T47D (cell line): ENCODE data around the gene OTUD1.

Source experiments
- DNase-seq, 2 experiments: peaks; one replicate each; pipeline versions ENCODE4 v3.0.0 to v3.0.0-alpha.2; 2011 to 2012; ENCODE audit warnings: low read depth in 1 of 2, low spot score in 1 of 2
- JUND ChIP-seq: IDR thresholded peaks from 2 replicates; pipeline ENCODE4 v1.6.1; 2012; ENCODE audit warnings: low read depth
- in situ Hi-C: cut with HindIII; loops from 2 replicates; pipeline ENCODE4 v1.10.0; 2016; ENCODE audit warnings: low sequenced_read_pairs, low pct_unique_long_range_greater_than_20kb

OTUD1 gene

DNA sequence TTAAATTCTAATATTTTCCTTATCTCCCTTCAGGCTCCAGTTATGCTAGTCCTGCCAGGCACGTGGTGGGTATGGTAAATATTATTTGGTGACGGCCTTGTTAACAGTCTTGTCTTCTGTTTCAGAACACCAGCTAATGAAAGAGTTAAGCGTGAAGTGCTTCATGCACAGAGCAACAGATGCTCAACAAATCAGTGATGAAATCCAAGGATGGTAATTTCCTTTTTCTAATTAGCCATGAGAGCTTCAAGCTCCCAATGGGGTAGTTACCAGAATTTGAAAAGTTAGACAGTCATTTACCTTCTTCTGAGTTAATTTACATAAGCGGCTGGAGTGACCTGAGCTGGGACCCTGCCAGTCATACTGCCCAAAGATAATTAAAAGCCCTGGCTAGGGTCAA, 1.9 kb upstream of the OTUD1 start:
- in situ Hi-C loops, result no loop called here
- TF ChIP-seq JUND, result no peak
- DNase-seq, result no peak

DNA sequence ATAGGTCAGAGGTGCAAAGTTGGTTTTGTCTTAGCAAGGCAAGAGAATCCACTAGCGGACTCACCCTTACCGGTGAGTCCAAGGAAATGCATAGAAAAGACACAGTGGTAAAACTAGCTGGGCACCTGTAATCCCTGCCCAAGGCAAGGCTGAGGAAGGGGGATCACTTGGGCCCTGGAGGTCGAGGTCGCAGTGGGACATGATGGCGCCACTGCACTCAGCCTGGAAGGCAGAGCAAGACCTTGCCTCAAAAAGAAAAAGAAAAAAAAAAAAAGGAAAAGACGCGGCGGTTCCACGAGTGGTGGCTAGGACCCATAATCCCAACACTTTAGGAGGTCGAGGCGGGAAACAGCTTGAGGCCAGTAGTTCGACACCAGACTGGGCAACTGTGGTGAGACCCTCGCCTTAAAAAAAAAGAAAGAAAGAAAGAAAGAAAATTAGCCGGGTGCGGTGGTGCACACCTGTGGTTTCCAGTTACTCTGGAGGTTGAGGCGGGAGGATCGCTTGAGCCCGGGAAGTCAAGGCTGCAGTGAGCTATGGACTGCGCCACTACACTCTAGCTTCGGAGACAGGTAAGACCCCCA, 820 bp upstream of the OTUD1 start:
- no peak for DNase-seq
- TF ChIP-seq JUND, result no peak
- in situ Hi-C loops, result no loop called here

DNA sequence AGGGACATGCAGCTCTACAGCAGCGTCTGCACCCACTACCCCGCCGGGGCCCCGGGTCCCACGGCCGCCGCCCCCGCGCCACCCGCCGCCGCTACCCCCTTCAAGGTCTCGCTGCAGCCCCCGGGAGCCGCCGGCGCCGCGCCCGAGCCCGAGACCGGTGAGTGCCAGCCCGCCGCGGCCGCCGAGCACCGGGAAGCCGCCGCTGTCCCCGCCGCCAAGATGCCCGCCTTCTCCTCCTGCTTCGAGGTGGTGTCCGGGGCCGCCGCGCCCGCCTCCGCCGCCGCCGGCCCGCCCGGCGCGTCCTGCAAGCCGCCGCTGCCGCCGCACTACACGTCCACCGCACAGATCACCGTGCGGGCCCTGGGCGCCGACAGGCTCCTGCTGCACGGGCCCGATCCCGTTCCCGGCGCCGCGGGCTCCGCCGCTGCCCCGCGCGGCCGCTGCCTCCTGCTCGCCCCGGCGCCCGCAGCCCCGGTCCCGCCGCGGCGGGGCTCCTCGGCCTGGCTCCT, 631 bp downstream of the OTUD1 start:
- in situ Hi-C loops, result no loop called here
- TF ChIP-seq JUND, result no peak
- peak in 1 of 2 experiments; percentile 19 for DNase-seq

DNA sequence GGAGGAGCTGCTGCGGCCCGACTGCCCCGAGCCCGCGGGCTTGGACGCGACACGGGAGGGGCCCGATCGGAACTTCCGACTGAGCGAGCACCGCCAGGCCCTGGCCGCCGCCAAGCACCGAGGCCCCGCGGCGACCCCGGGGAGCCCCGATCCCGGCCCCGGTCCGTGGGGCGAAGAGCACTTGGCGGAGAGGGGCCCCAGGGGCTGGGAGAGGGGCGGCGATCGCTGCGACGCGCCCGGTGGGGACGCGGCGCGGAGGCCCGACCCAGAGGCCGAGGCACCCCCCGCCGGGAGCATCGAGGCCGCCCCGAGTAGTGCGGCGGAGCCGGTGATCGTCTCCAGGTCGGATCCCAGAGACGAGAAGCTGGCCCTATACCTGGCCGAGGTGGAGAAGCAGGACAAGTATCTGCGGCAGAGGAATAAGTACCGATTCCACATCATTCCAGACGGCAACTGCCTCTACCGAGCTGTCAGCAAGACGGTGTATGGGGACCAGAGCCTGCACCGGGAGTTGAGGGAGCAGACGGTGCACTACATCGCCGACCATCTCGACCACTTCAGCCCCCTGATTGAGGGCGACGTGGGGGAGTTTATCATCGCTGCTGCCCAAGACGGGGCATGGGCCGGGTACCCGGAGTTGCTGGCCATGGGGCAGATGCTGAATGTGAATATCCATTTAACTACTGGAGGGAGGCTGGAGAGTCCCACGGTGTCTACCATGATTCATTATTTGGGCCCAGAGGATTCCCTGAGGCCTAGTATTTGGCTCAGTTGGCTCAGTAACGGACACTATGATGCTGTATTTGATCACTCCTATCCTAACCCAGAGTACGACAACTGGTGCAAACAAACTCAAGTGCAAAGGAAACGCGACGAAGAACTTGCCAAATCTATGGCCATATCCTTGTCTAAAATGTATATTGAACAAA, 1.4 kb downstream of the OTUD1 start:
- in situ Hi-C loops, result no loop called here
- TF ChIP-seq JUND, result no peak
- DNase-seq, result peak; percentile 21 to 22

DNA sequence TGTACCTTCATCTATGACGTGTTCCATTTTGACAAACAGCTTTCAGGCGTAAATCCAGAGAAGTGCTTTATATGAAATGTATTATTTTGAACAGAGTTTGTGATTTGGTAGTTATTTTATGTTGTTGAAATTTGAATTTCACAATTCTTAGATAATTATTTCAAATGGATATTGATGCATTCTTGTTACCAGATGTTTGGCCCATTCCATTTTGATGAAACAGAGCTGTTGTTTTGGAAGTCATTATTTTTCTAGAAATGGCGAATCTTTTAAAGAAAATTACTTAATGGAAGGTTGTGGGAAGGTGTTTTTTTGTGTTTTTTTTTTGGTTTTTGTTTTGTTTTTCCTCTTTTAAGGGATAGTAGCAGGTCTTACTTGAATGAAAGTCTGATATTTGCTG, 2.4 kb downstream of the OTUD1 start:
- no peak for TF ChIP-seq JUND
- DNase-seq, result no peak
- in situ Hi-C loops, result no loop called here

DNA sequence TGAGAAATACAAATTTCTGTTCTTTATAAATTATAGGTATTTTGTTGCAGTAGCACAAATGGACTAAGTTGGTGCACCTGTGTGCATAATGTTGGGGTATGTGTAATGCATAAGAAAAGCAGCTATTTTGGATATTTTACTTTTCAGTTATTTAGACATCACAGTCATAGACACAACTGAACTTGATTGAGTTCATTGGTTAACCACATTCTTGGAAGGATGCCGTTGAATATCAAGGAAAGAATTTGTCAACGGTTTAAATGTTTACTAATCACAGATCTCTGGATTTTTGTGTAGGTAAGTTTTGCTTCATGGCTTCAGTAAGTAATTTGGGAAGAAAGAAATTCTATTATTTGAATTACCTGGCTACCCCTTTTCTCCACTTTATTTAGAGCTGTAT, 4.1 kb downstream of the OTUD1 start:
- no peak for DNase-seq
- TF ChIP-seq JUND, result no peak
- in situ Hi-C loops, result no loop called here

DNA sequence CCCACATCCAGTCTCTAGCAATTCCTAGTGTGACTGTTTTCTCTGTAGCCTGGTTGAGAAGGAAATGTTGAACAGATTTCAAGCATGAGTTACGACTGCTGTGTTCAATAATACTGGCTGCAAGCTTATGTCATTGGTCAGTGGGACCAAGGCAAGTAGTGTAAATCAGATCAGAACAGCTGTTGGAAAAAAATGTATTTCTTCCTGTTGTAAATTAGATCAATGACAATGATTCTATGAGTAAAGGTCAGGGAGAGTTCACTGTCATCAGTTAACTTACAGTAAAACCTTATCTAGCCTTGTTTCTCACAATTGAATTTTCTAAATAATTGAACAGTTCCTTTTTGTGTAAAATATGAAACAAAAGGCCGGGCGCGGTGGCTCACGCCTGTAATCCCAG, 6.7 kb downstream of the OTUD1 start:
- no peak for TF ChIP-seq JUND
- in situ Hi-C loops, result no loop called here
- DNase-seq, result no peak

DNA sequence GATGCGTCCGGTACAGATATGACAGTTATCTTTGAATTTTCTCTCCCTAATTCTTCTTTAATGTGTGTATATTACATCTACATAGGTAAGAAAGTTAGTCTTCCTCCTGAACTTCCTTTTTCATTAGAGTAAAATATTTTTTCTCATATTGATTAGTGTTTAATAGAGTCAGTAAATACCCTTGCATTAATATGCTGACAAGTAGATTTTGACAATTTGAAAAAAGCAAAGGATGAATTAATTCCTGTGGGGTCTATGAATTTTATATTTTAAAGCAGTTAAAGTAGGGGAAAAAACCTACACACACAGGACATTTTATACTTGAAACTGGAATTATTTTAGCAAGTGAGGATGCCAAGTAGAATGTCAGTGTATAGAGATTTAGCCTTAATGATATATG, 9.4 kb downstream of the OTUD1 start:
- no peak for DNase-seq
- in situ Hi-C loops, result no loop called here
- TF ChIP-seq JUND, result no peak

DNA sequence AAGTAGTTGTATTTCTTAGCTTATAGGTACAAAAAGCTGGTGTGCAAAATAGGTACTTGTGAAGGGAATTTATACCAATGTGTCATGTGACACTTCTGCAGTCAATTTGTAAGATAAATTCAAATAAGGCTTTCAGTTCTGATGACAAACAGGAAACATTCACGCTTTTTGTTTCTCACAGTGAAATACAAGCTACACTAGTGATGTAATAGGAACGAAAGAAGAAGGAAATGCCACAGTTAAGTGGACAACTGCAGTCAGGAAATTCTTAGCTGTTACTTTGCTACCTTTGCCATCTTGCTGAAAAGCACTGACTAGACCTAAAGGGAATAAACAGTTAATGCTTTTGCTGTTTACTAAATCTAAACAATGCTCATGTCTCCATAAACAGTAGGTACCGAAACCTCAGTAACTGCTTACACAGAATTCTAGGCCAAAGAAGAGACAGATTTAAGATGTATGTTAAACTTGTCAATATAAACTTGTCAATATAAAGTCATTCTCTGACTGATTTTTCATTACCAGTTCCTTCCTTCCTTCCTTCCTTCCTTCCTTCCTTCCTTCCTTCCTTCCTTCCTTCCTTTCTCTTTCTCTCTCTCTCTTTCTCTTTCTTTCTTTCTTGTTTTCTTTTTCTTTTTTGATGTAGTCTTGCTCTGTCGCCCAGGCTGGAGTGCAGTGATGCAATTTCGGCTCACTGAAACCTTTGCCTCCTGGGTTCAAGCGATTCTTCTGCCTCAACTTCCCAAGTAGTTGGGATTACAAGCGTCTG, 10.1 kb downstream of the OTUD1 start:
- no peak for DNase-seq
- in situ Hi-C loops, result no loop called here
- TF ChIP-seq JUND, result no peak

DNA sequence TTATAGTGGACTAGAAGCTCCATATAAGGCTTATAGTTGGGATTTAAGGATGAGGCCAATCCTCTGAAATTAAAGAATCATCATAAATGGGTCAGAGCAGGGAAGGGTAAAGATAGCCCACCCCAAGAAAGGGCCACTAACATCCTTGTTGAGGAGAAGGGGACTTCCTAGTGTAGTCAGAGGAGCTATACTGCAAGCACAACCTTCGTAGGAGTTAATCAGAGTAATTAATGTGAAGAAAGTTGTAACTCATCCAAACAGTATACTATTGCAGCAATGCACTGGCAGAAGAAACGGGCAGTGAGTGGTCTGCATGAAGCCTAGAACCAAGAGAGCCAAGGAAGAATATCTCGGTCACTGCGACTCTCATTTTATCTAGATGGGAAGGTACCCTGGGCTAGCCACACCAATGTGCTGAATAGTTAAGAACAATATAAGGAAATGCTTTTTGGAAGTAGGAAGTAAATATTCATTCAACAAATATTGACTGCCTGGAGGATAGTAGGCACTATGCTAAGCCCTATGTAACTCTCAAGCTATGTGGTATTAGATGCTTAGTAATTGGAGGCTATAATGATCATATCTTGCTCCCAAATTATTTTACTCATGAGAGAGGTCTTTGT, 13.3 kb downstream of the OTUD1 start:
- DNase-seq, result peak in 1 of 2 experiments; percentile 7
- in situ Hi-C loops, result no loop called here
- no peak for TF ChIP-seq JUND

DNA sequence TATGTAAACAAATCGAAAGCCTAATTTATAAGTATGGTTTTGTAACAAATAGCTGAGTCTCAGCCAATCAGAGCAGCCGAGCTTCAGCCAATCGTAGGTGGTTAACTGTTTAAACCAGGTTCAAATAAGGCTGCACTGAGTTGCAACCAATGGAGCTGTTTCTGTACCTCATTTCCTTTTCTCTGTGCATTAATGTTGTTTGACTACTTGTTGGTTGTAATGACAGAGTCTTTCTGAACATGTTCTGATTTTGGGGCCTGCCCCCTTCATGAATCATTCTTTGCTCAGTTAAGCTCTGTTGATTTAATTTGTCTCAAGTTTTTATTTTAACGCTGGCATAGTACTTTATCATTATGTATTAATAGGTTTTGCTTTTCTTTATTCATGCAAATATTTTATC, 14.6 kb downstream of the OTUD1 start:
- no peak for DNase-seq
- in situ Hi-C loops, result no loop called here
- TF ChIP-seq JUND, result no peak

DNA sequence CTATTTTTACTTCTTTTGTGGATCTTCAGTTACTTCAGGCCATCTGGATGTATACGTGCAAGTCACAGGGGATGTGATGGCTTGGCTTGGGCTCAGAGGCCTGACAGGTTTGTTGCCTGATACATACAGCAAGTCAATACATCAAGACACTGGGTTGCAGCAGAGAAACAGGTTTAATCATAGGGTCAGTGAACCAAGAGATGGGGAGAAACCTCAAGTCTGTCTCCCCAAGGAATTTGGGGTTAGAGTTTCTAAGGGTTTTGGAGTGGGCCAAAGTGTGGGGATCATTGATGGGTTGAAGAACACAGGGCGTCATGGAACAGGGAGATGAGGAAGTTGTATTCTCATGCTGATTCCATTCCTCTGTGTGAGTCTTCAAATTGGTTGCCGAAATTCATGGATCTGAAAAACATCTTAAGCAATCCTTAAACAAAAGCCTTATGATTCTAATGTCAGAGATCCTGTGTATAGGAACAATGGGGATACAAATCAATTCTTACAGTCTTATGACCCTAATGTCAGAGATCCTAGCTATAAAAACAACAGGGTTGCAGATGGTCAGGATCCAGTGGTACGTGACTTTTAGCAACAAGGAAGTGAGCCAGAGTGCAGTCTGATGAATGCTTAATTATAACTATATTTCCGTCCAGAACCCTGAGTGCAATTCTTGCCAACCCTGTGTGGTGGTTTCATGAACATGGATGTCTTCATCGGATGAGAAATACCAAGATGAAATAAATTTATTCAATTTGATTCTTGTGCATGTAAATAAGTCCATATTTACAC, 18.9 kb downstream of the OTUD1 start:
- TF ChIP-seq JUND, result no peak
- in situ Hi-C loops, result no loop called here
- DNase-seq, result no peak
